Endometrial microvascular endothelial cells (primary cell): ENCODE measurements around the gene SRD5A1. TPM values are rescaled to one million over a fixed set of nuclear protein-coding genes. Genes with fewer than 3 reads are reported as not detected.
"Not testable (repeated sequence)": the region's sequence is repeated elsewhere in the genome, so short reads cannot be mapped to it uniquely, and the experiment has no call there.

Experiments used
- in situ Hi-C: cut with HindIII; loops from 2 replicates; pipeline ENCODE4 v1.10.0; 2017; ENCODE audit warnings: low sequenced_read_pairs, low pct_unique_long_range_greater_than_20kb; ENCODE audit errors: inconsistent ontology term
- total RNA-seq: library from RNA; depleted of rRNA; stranded (reverse); fragments of >200 nt; gene quantifications from one replicate; pipeline ENCODE4 v1.2.3, GENCODE V29; 2015; ENCODE audit errors: inconsistent ontology term

Gene SRD5A1
- total RNA-seq, 1 donor from 2014 or later, result 3.8 TPM

DNA sequence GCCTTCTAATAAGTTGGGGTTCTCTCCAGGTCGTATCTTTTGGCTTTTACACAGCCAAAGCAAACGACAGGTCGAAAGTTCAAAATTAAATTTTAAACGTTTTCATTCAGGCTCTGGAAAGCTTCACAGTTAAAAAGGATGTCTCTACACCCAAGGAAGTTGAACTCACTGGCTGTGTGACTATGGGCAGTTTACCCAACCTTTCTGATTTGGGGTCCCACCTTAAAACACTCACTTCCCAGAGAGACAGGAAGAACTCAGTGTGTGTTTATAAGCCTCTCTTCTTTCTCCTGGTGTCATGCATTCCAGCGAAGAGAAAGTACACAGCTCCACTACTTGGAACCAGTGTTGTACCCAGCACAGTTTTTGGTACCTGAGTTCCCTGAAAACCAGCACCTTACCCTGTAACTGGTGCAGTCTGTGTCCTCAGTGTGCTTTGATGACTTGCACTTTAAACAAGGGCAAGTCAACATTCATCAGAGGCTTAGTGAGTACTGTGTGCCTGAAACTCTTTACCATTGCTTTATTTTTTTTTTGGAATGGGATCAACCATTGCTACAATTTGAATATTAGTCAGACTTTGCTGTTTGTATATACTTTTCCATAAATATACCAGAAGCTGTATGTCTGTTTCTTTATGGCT lies 1.7 kb downstream of the SRD5A1 start:
- in situ Hi-C loops, result loop anchor here (25.0 kb wide), 1 partner anchor 102 kb away; no protein-coding TSS in a partner anchor

DNA sequence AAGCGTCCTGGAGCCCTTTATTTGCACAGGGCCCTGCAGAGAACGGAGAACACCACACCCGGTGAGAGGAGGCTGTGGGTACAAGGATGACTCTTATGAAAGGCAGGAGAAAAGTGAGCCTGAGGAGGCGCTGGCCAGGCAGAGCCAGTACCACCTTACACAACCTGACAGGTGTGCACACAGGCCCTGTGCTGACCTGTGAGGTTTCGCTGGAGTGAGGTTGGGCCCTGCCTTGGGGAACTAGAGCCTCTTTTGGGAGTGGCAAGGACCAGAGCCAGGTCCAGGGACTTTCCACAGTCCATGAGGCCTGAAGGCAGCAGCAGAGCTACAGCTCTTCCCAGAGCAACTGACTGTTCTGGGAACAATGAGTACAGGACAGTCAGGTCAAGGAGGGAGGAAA lies 3.1 kb downstream of the SRD5A1 start:
- in situ Hi-C loops, result loop anchor here (25.0 kb wide), 1 partner anchor 101 kb away; no protein-coding TSS in a partner anchor

DNA sequence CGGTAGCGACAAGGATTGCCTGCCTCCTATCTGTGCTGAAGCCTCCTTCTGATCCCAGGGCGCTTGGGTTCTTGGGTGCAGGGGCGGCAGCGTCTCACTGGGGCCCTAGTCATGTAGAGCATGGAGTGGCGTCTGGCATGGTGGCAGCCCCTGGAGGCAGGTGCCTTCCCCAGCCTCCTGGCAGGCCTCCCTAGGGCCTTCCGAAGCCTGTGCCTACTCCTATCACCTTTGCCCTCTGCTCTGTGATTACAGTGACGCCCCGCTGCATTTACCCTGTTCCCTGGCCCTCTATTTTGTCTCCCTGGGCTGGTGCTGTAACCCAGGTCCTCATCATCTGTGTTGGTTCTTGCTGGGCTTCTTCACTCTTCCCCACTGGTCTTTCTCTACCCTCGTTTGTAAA lies 3.8 kb downstream of the SRD5A1 start:
- in situ Hi-C loops, result loop anchor here (25.0 kb wide), 1 partner anchor 100 kb away; no protein-coding TSS in a partner anchor

DNA sequence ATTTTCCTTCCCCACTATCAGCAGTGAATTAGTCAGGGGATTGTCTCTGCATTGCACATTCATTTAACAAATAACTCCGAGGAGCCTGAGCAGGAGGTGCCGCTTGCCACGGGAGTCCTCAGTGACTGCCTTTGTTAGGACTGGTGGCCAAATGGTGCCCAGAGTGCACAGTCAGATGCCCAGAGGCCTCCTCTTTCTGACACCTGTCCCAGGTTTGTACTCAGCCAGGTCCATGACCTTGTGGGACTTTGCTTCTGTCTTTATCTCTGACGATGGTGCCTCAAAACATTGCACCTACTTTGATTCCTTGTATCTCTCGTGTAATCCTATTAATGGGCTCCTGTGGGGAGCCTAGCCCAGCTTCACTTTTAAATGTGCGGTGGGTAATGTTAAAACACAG lies 4.3 kb downstream of the SRD5A1 start:
- in situ Hi-C loops, result loop anchor here (25.0 kb wide), 1 partner anchor 100 kb away; no protein-coding TSS in a partner anchor

DNA sequence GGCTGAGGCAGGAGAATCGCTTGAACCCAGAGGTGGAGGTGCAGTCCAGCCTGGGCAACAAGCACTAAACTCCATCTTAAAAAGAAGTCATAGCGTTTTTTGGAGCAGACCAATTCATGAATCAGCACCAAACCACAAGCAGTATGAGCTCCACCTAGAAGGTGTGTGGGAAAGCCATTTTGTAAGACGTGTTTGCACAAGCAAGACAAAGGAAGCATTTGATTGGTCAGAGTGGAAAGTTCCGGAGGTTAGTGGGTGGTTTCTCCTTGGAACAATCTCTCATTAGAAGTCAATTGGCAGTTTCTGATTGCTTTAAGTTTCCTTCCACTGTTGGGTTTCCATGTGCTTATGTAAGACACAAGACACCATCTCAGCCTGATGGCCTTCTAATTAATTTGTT lies 5.0 kb downstream of the SRD5A1 start:
- in situ Hi-C loops, result loop anchor here (25.0 kb wide), 1 partner anchor 99 kb away; no protein-coding TSS in a partner anchor

DNA sequence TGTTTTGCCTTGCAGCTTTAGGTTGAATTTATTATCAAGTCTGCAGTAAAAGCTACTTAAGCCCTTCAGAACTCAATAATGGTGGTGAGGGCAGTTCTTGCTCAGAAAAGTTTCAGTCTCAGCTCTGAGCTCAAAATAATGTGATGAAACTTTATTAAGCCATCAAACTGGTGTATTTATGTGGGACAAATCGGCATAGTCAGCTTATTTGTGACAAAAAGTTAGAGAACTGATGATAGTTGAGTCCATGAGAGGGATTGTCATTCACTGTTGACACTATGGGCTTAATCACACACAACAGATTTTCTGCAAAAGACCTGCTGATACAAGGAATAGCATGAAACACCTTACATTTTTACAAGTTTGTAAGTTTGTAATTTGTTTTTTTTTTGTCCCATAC lies 9.4 kb downstream of the SRD5A1 start:
- in situ Hi-C loops, result loop anchor here (25.0 kb wide), 1 partner anchor 95 kb away; no protein-coding TSS in a partner anchor

DNA sequence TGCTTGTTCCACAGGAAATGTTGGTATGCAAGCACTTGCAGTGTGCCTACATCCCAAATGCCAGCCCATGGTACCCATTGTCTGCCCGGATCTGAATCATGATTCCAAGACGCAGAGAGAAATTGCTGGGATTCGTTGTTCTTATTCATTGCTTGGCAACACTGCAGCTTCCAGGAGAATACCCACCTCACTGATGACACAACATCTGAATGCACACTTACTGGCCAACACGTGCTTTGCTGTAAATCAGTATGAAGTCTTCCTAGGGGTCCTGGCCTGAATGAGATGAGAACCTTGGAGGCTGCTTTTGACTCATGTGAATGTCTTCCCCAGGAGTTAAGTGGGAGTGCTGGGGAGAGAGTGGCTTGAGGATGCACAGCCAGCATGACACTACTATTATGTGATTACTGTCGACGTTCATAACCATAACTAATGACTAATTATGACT lies 11.6 kb downstream of the SRD5A1 start:
- in situ Hi-C loops, result loop anchor here (25.0 kb wide), 1 partner anchor 92 kb away; no protein-coding TSS in a partner anchor

DNA sequence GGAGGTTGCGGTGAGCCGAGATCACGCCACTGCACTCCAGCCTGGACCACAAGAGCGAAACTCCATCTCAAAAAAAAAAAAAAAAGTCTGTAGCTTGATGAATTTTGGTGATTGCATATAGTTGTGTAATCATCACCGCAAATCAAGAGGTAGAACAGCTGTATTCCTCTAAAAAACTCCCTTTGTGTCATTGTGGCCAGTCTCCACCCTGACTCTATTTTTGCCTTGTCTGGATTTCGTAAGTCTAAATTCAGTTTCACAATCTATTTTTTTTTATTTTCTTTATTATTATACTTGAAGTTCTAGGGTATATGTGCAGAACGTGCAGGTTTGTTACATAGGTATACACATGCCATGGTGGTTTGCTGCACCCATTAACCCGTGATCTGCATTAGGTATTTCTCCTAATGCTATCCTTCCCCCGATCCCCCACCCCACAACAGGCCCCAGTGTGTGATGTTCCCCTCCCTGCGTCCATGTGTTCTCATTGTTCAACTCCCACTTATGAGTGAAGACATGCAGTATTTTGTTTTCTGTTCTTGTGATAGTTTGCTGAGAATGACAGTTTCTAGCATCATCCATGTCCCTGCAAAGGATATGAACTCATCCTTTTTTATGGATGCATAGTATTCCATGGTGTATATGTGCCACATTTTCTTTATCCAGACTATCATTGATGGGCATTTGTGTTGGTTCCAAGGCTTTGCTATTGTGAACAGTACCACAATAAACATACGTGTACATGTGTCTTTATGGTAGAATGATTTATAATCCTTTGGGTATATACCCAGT lies 12.5 kb downstream of the SRD5A1 start:
- in situ Hi-C loops, result loop anchor here (25.0 kb wide), 1 partner anchor 92 kb away; no protein-coding TSS in a partner anchor

DNA sequence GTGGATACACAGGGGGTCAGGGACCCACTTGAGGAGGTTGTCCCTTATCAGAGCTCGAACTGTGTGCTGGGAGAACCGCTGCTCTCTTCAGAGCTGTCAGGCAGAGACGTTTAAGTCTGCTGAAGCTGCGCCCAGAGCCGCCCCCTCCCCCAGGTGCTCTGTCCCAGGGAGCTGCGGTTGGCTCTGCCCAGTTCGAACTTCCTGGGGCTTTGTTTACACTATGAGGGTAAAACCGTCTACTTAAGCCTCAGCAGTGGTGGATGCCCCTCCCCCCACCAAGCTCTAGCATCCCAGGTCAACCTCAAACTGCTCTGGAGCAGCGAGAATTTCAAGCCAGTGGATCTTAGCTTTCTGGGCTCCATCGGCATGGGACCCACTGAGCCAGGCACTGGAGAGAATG lies 15.9 kb downstream of the SRD5A1 start:
- in situ Hi-C loops, result loop anchor here (25.0 kb wide), 1 partner anchor 88 kb away; no protein-coding TSS in a partner anchor

DNA sequence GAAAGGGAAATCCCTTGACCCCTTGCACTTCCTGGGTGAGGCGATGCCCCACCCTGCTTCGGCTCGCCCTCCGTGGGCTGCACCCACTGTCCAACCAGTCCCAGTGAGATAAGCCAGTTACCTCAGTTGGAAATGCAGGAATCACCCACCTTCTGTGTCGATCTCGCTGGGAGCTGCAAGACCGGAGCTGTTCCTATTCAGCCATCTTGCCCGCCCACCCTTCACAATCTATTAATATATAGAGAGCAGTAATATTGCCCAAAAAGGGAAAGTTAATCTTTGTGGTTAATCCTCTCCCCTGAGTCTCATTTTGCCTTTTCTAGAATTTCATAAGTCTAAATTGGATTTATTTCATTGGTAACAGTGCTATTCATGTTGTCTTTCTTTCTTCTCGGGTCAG lies 16.4 kb downstream of the SRD5A1 start:
- in situ Hi-C loops, result loop anchor here (25.0 kb wide), 1 partner anchor 88 kb away; no protein-coding TSS in a partner anchor

DNA sequence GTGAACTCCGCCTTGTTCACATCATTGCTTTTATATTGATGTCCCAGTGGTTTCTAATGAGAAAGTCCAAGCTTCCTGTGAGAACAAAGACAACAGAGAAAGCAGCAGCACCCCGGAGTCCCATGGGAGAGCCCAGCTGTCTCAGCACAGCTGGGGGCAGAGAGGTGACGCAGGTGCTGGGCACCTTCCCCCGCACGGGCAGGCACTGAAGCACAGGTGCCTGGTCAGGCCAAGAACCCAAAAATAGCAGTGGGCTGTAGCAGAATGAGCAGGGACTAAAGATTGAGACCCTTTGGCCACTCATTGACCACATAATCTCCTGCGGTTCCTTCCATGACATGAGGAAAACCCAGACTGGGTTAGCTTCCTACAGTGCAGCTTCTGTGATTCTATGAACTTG lies 18.8 kb downstream of the SRD5A1 start:
- in situ Hi-C loops, result no loop called here

DNA sequence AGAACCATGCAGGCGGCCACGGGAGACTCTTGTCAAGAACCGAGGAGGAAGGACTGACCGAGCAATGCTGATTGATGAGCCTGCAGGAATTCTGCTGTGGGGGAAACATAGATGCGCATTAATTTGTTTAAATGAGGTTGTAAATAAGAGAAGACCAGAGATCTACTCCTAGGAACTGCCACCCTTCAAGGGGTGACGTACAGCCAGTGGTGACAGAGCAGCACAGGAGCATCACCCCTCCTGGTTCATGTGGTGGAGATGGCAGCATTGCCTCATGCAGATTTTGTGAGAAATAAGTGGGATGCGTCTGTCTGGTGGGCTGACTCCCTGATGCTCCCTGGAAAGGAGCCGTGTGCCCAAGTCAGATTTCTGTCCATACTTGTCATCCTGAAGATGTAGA lies 22.2 kb downstream of the SRD5A1 start:
- in situ Hi-C loops, result no loop called here

DNA sequence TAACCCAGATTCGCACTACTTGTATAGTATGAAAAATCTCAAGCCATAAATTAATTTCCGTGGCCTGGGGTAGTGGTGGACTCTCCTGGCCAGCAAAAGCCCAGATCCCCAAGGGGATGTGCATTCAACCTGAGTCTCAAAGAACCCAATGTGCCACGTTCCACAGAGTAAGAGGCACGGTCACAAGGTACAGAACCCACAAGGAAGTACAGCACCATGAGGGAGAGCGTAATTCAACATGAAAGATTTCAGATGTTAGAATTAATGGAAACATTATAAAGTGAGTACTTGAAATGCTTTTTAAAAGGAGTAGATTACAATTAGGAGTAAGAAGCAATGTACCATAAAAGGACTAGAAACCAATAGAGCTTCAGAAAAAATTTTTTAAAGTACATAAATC lies 23.4 kb downstream of the SRD5A1 start:
- in situ Hi-C loops, result no loop called here

DNA sequence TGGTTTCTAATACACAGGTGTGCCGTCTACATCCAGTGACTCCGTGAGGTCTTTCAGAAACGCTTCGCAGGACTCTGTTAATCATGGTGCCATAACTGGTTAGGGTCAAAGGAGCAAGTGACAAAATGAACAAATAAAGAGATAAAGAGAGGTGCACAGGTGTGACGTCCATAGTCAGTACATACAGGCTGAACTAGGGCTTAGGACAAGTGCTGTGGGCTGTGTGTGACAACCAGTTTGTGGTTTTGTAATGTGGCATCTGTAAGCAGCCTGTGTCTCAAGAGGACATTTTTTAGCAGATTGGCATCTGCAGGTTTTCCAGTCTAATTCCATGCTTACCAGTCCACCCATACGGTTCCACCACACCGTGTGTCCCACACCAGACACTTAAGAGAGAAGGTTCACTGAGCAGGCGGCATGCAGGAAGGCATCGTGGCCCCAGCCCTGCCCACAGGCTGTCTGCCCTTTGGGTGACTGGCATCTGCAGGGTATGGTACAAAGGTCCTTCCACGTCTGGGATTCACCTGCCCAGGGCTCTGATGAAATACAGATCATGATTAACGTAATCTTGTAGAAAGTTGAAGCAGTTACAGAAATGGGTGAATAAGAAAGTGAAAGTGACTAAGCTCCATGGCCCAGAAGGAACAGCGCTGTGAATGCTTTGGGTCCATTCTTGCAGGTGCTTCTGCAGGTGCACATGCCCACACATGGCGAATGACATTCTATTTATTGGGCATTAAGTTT lies 26.9 kb downstream of the SRD5A1 start:
- in situ Hi-C loops, result no loop called here

DNA sequence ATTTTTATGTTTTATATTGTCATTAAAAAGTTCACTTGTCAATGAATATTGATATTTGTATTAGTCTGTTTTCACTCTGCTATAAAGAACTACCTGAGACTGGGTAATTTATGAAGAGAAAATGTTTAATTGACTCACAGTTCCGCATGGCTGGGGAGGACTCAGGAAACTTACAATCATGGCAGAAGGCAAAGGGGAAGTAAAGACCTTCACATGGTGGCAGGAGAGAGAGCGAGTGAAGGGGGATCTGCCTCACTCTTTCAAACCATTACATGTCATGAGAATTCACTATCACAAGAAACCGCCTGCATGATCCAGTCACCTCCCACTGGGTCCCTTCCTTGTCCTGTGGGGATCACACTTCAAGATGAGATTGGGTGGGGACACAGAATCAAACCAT lies 27.4 kb downstream of the SRD5A1 start:
- in situ Hi-C loops, result no loop called here

DNA sequence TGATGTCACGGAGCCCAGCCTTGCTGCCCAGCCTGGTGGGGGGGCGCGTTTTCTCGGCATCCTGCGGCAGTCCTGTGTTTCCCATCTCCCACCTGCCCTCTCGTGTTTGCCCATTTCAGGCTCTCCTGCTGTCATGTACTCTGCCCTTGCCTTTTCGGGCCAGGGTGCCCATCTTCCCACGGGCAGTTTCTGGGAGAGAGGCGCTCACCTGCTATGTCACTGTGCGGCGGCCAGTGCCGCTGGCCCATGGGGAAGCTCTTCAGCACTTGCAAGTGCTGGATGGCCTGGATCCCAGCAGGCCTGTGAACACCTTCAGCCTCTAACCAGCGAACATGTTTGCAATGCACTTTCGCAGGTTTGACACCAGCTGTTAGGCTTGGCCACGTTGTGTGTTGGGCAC lies 33.5 kb downstream of the SRD5A1 start:
- in situ Hi-C loops, result no loop called here

DNA sequence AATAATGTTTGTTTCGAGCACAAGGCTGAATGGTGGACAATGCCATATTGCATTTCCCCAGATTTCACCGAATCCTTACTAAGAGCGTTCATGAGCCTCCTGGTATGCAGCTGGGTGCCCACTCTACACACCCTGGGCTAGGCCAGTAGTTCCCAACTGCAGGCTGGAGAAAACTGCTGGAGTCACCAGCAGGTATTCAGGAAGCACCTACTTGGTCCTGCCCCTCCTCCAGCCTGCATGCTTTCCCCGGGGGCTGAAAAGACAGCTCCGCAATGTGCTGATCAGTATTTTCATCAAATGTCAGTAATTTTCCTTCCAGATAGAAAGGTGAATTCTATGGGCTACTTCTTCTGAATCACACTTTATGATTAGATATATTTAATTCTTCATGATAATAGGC lies 34.4 kb downstream of the SRD5A1 start:
- in situ Hi-C loops, result no loop called here

DNA sequence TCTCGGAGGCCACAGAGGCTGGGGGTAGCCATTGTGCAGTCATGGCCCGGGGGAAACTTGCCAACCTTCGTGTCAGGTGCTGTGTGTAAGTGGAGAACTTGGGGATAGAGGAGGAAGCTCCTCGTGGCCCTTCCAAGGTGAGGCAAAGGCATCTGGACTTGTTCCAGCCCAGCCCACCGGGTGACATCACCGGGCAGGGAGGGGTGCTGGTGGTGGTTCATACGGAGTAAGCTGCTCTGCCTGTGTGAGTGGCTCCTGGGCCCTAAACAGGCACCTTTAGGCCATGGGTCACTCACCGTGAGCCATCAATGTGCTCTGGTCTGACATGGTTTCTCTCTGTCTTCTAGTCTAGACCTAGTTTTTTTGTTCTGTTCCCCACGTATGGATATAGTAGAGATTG lies 35.5 kb downstream of the SRD5A1 start:
- in situ Hi-C loops, result not testable (repeated sequence)

DNA sequence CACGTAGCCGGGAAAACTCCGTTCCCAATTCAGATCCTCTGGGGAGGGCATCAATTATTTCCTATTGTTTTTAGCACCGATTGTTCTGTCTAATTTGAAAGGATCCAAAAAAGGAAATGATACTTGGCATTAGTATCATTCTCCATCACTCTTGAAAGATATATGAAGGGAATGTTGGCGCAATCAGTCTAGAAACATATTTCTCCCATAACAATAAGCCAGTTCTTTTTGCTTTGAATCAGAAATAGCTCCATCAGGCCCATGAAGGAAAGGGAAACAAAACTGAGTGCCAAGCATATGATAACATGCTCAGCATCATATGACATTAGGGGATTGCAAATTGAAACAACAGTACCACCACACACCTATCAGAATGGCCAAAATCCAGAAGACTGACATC lies 39.8 kb downstream of the SRD5A1 start:
- in situ Hi-C loops, result no loop called here
